ENCODE data around the gene MMP24. TPM values are rescaled to one million over a fixed set of nuclear protein-coding genes. Genes with fewer than 3 reads are reported as not detected.

The MMP24 gene
- total RNA-seq, 2 donors from 2014 or later, result 0.15 to 0.50 TPM

GRCh38 chr20:35215066-35215956 lies 11.2 kb upstream of the MMP24 start:
- no peaks in the 10 kb centered on the region for H3K9me3 ChIP-seq
- intact Hi-C loops (cut with DNase I), result no loop called here
- H3K4me3 ChIP-seq, result no peak overlapping the region
- H3K27ac ChIP-seq, result no peak overlapping the region
- no peaks in the 10 kb centered on the region for H3K27me3 ChIP-seq
- no peaks in the 10 kb centered on the region for H3K36me3 ChIP-seq
- H3K4me1 ChIP-seq, result no peaks in the 10 kb centered on the region
- H3K9ac ChIP-seq (ENCODE audit: low read depth in 2 of 2, low read length in 2 of 2), result no peak overlapping the region
- DNase-seq, result no peak
- no peak for TF ChIP-seq CTCF (IDR thresholded peaks at IDR 0.05)

GRCh38 chr20:35216541-35216940 lies 9.9 kb upstream of the MMP24 start:
- no peaks in the 10 kb centered on the region for H3K36me3 ChIP-seq
- no peaks in the 10 kb centered on the region for H3K9me3 ChIP-seq
- H3K27me3 ChIP-seq, result no peaks in the 10 kb centered on the region
- no peak overlapping the region for H3K9ac ChIP-seq (ENCODE audit: low read depth in 2 of 2, low read length in 2 of 2)
- no peak for DNase-seq
- no peak overlapping the region for H3K4me3 ChIP-seq
- no peaks in the 10 kb centered on the region for H3K4me1 ChIP-seq
- H3K27ac ChIP-seq, result no peak overlapping the region
- no peak for TF ChIP-seq CTCF (IDR thresholded peaks at IDR 0.05)
- intact Hi-C loops (cut with DNase I), result no loop called here

DNA sequence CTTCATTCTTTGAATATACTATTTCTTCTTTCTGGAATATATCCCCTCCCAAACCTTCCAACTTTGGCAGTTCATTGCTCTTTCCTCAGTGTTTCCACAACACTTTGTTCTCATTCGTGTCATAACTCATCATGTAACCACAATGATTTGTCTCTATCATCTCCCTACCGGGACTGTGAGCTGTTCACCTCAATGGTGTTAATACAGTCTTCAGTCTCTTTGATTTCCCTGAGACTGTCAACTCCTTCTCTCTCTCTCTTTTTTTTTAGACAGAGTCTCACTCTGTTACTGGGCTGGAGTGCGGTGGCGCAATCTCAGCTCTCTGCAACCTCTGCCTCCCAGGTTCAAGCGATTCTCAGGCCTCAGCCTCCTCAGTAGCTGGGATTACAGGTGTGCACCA lies 2.5 kb upstream of the MMP24 start:
- TF ChIP-seq CTCF (IDR thresholded peaks at IDR 0.05), result no peak
- no peak overlapping the region for H3K27ac ChIP-seq
- DNase-seq, result no peak

GRCh38 chr20:35224536-35224935 lies 2.0 kb upstream of the MMP24 start:
- intact Hi-C loops (cut with DNase I), result no loop called here
- no peak overlapping the region for H3K27ac ChIP-seq

More for the DNA sequence above, 2.5 kb upstream of the MMP24 start:
- intact Hi-C loops (cut with DNase I), result no loop called here
- Histone ChIP-seq H3K27me3 (no peaks in the 10 kb centered on the region), H3K9ac (ENCODE audit: low read depth in 2 of 2, low read length in 2 of 2) (no peak overlapping the region), H3K4me3 (no peak overlapping the region), H3K36me3 (no peaks in the 10 kb centered on the region), H3K4me1 (no peaks in the 10 kb centered on the region), H3K9me3 (no peaks in the 10 kb centered on the region)

More at GRCh38 chr20:35224536-35224935, 2.0 kb upstream of the MMP24 start:
- Histone ChIP-seq H3K9ac (ENCODE audit: low read depth in 2 of 2, low read length in 2 of 2) (no peak overlapping the region), H3K4me3 (no peak overlapping the region), H3K9me3 (no peaks in the 10 kb centered on the region), H3K27me3 (no peaks in the 10 kb centered on the region), H3K36me3 (no peaks in the 10 kb centered on the region), H3K4me1 (no peaks in the 10 kb centered on the region)
- TF ChIP-seq CTCF (IDR thresholded peaks at IDR 0.05), result no peak
- no peak for DNase-seq
